Body of pancreas (tissue), 4 donors: ENCODE data around the gene TACC3.

Source experiments
- POLR2A ChIP-seq, 3 donors: fragments of 450-650 bp; IDR thresholded peaks; one replicate each; pipeline ENCODE4 v1.6.1; 2016; ENCODE audit warnings: antibody characterized with exemption in 3 of 3, mild to moderate bottlenecking in 2 of 3
- TF ChIP-seq, protein P1 (sequence below), 7 experiments: fragments of 450-650 bp in 4 of 7; fragments of 200-600 bp in 3 of 7; sonication (generic) in 3 of 7; IDR thresholded peaks; one replicate each; pipeline ENCODE4 v1.5.1; 2016 to 2019; ENCODE audit warnings: antibody characterized with exemption in 7 of 7

DNA sequence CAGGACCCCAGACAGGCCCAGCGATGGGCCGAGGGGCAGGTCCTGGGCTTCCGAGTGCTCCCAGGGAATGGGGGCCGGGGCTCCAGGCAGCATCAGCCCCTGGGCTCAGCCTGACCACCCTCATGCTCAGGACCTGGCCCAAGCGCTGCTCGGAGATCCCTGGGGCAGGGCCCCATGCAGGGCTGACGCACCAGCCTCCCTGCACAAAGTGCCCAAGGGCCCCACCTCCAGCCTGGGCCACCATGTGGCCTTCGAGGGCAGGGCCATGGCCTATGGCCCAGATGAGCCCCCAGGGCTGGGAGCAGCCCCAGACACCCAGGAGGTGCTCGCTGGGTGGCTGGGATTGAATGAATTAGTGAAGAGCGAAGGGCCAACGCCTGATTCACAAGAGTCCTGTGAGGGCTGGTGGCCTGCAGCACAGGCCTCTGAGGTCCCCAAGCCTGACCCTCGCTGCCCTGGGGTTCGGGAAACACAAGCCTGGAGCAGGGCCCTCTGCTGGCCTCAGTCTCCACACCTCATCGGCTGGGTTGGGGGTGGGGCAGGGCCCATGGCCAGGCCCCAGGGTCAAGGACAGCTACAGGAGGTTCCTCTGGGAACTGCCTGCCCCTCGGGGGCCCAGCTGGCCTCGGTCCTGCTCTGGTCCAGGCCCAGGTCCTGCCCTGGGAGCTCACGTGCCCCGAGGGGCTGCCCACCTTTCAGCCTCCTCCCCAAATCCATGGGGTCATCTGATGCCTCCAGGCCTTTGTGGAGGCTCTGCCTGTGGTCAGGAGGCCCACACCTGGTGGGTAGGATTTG is 58.5 kb downstream of the TACC3 start:
- TF ChIP-seq, protein P1, sequence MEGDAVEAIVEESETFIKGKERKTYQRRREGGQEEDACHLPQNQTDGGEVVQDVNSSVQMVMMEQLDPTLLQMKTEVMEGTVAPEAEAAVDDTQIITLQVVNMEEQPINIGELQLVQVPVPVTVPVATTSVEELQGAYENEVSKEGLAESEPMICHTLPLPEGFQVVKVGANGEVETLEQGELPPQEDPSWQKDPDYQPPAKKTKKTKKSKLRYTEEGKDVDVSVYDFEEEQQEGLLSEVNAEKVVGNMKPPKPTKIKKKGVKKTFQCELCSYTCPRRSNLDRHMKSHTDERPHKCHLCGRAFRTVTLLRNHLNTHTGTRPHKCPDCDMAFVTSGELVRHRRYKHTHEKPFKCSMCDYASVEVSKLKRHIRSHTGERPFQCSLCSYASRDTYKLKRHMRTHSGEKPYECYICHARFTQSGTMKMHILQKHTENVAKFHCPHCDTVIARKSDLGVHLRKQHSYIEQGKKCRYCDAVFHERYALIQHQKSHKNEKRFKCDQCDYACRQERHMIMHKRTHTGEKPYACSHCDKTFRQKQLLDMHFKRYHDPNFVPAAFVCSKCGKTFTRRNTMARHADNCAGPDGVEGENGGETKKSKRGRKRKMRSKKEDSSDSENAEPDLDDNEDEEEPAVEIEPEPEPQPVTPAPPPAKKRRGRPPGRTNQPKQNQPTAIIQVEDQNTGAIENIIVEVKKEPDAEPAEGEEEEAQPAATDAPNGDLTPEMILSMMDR (IDR thresholded peaks at IDR 0.05), result no peak
- no peak for TF ChIP-seq POLR2A (IDR thresholded peaks at IDR 0.05)
